HG02973 (cell line): Measurements from ENCODE around the gene LRP6.
A peak's percentile ranks its signal among the peaks of the same experiment; 100 is the strongest.
"Not testable (repeated sequence)": the region's sequence is repeated elsewhere in the genome, so short reads cannot be mapped to it uniquely, and the experiment has no call there.

ENCODE experiments used
- ATAC-seq: cut with Tn5 transposase; IDR thresholded peaks from one replicate; pipeline ENCODE4 v1.9.1; 2021; ENCODE audit warnings: moderate library complexity; ENCODE audit not compliant: unreplicated experiment

LRP6 gene

DNA sequence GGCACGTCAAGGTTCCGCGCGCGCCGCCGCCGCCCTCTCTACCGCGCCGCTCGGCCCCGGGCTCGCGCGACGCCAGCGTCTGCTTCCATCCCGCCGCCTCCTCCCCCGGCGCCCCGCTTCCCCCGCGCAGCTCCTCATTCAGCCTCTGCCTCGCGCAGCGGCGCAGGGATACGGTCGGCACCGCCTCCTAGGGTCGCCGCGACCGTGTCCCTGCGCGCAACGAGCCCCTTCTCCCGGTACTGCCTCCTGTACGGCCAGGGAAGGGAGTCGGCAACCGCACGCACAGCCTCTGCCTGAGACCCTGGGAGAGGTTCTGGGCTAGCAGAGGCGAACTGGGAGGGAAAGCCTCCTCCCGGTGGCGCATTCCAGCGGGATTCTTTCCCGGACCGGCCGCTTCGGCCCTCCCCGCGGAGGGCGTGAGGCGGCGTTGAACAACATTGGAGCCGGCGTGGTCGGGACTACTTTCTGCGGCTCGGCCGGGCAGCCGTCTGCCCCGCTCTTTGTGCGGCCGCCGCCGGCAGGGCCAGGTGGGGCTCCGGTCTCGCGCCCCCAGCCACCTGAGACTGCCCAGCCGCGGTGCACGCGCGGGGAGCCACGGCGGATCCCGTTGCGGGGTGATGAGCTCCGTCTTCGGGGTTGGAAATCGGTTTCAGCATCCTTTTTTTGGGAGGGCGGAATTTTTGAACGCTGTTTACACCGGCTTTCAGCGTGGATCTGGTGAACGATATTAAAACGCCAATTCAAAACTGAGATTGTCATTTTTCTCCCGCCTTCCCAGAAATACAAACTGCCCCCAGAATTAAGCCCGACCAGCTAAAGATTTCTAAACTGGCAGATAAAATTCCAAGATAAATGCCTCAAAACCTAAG, at the start of gene LRP6:
Gene LRP6 (minus strand): TSS at position 172 of the 869 bp plus-strand sequence. CDS start 309 bp downstream, outside the sequence.
- peak; percentile 86 for ATAC-seq

DNA sequence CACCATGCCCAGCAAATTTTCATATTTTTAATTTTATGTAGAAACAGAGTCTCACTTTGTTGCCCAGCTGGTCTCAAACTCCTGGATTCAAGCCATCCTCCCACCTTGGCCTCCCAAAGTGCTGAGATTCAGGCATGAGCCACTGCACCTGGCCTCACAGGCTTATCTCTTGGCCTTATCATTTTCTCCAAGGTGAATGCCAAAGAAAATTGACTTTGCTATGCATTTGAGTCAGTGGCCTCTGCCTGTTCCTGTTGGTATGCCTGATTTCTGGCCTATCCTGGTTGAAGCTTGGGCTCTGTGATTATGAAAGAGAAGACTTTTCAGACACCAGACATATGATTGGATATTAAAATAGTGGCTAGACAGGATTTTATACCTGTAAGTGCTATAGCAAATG, 49.0 kb upstream of the LRP6 start:
- ATAC-seq, result no peak

DNA sequence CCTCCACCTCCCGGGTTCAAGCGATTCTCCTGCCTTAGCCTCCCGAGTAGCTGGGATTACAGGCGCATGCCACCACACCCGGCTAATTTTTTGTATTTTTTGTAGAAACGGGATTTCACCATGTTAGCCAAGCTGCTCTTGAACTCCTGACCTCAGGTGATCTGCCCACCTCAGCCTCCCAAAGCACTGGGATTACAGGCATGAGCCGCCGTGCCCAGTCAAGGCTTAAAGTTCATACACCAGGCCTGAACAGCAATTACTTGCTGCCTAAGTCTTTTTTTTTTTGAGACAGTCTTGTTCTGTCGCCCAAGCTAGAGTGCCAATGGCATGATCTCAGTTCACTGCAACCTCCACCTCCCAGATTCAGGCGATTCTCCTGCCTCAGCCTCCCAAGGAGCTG, 43.9 kb upstream of the LRP6 start:
- ATAC-seq, result not testable (repeated sequence)

DNA sequence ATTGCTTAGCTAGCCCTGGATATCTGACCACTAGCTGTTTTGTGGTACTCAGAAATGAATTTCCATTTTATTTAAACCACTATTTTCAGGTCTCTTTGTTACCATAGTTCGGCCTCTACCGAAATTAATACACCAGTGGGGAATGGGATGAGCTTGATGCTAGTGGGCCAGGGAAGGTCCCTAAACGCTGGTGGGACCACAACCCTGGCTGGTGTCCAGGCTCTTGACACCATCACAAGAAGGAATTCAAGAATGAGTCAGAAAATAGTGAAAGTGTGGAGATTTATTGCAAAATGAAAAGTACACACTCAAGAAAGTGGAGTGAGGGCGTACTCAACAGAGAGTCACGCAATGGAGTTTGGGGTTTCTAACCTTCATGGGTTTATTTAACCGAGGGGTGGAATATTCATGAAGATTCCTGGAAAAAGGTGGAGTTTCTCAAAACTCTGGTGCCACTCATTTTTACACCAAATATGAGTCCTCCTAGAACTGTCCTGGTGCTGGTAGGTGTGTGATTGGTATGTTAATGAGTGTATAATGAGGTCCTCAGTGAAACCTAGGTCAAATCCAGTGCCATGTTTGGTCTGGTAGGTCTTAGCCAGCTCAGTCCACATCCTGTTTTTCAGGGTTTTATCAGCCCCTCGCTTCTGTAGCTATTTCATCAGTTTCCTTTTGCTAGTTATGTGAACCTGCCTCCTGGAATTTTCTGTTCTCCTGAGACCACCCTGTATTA, 38.9 kb upstream of the LRP6 start:
- no peak for ATAC-seq

DNA sequence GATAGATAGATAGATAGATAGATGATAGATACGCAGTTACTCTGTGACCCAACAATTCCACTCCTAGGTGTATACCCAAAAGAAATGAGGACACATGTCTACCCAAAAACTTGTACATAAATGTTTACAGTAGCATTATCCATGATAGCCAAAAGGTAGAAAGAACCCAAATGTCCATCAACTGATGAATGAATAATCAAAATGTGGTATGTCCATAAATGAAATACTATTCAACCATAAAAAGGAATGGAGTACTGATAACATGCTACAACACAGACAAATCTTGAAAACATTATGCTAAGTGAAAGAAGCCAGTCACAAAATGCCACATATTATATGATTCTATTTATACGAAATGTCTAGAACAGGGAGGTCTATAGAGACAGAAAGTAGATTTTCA, 36.1 kb upstream of the LRP6 start:
- no peak for ATAC-seq

DNA sequence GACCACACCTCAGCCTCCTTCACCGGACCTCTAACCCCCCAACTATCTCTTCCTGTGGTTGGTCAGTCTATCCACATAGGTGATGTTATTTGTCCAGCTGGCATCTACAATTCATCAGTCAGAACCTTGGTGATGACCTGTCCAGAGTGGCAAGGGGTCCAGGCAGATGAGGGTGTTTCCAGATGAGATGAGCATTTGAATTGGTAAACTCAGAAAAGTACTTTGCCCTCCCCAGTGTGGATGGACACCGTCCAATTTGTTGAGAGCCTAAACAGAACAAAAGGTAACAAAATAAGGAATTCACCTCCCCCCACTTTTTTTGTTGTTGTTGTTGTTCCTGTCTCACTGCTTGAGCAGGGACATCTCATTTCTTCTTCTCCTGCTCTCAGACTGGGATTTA, 34.3 kb upstream of the LRP6 start:
- no peak for ATAC-seq

GRCh38 chr12:12297201-12297830, 30.5 kb upstream of the LRP6 start:
- ATAC-seq, result no peak

GRCh38 chr12:12294215-12295005, 27.6 kb upstream of the LRP6 start:
- no peak for ATAC-seq

- no peak for ATAC-seq
Observed at GRCh38 chr12:12290206-12290605, 23.4 kb upstream of the LRP6 start.

DNA sequence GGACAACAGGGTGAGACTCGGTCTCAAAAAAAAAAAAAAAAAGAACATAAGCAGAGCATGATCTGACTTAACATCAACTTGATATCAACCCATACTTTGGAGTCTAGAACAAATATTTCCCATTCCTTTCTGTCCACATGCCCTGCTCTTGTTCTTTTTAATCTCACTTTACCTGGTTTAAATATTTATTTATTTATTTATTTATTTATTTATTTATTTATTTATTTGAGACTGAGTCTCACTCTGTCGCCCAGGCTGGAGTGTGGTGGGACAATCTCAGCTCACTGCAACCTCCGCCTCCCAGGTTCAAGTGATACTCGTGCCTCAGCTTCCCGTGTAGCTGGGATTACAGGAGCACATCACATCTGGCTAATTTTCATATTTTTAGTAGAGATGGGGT, 19.6 kb upstream of the LRP6 start:
- ATAC-seq, result no peak

DNA sequence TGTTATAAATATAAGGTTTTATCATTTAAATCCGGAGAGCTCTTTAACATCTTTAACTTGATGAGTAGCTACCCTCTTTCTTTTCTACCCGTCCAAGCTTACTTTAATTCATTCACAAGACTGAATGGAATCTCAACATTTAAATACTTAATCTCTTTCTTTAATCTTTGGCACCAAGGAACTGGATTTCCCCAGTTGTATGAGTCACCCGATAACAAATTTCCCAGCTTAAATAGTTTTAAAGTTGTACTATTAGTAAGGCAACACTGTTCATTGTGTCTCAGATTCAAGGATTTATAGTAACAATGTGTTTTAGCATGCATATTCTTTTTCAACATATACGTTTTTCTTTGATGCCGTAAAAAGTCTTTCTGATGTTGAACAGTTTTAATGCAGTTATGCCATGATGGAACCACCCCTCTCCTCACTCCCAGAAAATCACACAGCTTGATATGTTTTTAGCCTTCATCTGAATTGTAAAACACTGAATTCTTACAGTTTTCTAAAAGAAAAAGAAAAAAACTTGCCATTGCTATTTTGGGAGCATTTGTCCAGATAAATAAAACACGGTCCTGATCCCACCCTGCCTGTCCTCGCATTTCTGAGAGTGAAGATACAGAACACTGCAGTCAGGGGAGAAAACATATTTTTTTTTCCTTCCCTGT, 16.0 kb upstream of the LRP6 start:
- no peak for ATAC-seq

DNA sequence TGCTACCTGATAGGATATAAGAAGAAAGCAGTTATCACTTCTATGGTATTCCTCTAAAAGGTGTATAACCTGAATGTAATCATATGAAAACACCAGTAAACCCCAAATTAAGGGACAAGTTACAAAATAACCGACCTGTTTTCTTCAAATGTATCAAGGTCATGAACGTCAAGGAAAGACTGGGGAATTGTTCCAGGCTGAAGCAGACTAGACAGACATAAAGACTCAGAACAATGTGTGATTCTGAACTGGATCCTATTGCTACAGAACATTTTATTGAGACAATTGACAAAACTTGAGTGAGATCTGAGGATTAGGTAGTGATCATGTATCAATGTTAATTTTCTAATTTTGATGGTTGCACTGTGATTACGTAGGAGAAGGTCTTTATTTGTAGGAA, 15.4 kb upstream of the LRP6 start:
- ATAC-seq, result no peak

DNA sequence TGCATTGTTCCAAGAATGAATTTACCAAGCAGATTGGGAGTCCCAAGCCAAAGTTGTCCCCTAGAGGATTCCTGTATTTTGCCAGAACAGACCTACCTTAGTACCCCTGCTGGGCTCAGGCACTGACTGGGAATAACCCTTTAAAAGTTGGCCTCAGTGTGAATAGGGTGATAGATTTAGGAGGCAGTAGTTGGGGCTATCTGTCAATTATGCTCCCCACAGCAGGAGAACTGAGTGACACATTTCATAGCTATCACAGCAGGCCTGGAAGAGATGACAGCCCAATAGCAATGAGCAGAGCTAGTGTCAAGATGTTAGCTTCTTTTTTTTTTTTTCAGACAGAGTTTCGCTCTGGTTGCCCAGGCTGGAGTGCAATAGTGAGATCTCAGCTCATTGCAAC, 14.3 kb upstream of the LRP6 start:
- no peak for ATAC-seq

- ATAC-seq, result no peak
Observed at GRCh38 chr12:12278899-12279298, 12.1 kb upstream of the LRP6 start.

GRCh38 chr12:12275874-12276273, 9.0 kb upstream of the LRP6 start:
- ATAC-seq, result no peak

- no peak for ATAC-seq
Observed at GRCh38 chr12:12273291-12273957, 6.6 kb upstream of the LRP6 start.

DNA sequence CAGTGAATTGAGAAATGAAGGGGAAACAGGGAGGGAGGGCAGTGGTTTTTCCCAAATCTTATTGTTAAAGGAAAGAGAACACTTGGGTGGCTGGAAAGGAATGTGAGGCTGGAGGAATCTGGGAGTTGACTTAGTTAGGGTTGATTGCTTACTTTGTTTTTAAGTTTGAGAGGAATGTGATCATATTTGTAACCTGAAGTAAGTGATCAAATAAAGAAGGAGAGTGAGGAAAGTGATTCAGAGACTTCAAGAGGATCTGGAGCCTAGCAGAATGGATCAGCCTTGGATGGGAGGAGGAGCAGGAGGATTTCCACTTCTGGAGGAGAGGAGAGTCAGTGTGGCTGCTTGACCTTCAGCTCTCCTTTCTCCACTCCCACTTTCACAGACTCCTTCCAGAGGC, 6.0 kb upstream of the LRP6 start:
- no peak for ATAC-seq

- ATAC-seq, result no peak
Observed at GRCh38 chr12:12270226-12270625, 3.4 kb upstream of the LRP6 start.

DNA sequence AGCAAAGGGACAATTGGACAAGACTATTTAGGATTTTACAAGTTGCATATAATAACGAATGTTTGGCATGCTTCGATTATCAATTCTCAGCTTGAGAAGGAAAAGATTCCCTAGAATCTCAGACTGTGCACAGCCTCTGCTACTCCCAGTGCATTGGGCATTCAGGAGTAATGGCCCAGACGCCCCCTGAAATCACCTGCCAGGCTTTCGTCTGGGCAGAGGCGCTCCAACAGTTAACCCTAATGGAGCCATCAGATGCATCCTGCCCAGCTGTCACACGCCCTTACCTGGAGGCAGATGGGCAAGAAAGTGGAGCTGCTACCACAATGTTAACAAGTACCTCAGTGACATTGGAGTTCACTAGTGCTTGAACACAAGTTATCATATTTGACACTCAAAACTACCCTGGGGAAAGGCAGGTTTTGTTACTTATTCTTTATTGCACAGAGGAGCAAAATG, 927 bp upstream of the LRP6 start:
- no peak for ATAC-seq

- no peak for ATAC-seq
Observed at GRCh38 chr12:12266389-12266872, 413 bp downstream of the LRP6 start.
